DOHH2 (cell line): ENCODE results near the gene WNT9B.

Experiments
- CTCF ChIP-seq: fragments of 200-600 bp; sonication (generic); IDR thresholded peaks from one replicate; pipeline ENCODE4 v1.5.1; 2014; ENCODE audit warnings: antibody characterized with exemption, mild to moderate bottlenecking, low read depth, low read length; ENCODE audit not compliant: poor library complexity, severe bottlenecking
- EZH2phosphoT487 ChIP-seq: fragments of 200-600 bp; sonication (generic); IDR thresholded peaks from 2 replicates; pipeline ENCODE4 v1.6.1; 2017; ENCODE audit warnings: borderline replicate concordance, mild to moderate bottlenecking, antibody characterized with exemption, low read length, moderate library complexity, mixed read lengths

DNA sequence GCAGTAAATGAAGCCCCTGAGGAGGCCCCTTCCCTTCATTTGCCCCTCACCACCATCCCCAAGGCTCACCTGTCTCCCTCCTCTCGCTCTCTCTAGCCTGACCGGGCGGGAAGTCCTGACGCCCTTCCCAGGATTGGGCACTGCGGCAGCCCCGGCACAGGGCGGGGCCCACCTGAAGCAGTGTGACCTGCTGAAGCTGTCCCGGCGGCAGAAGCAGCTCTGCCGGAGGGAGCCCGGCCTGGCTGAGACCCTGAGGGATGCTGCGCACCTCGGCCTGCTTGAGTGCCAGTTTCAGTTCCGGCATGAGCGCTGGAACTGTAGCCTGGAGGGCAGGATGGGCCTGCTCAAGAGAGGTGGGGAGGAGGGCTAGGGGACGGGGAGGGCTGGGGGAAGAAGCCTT, 21.0 kb downstream of the WNT9B start:
- TF ChIP-seq CTCF = no peak
- TF ChIP-seq EZH2phosphoT487 = no peak
